MM.1S (cell line): ENCODE data around the gene HSD17B7.

Experiments used
- CTCF ChIP-seq: fragments of 300-600 bp; sonication (generic); IDR thresholded peaks from 2 replicates; pipeline ENCODE4 v1.5.1; 2016; ENCODE audit warnings: antibody characterized with exemption, low read length, mixed read lengths
- EZH2 ChIP-seq: fragments of 300-600 bp; sonication (generic); optimal IDR thresholded peaks from 2 replicates; pipeline ENCODE3; 2017; ENCODE audit warnings: low read depth, mild to moderate bottlenecking, antibody characterized with exemption, low read length, mixed read lengths
- EZH2phosphoT487 ChIP-seq: fragments of 300-600 bp; sonication (generic); IDR thresholded peaks from 2 replicates; pipeline ENCODE4 v1.6.1; 2018; ENCODE audit warnings: antibody characterized with exemption, low read length

GRCh38 chr1:162779043-162779442, 11.5 kb upstream of the HSD17B7 start:
- TF ChIP-seq CTCF (no peak), EZH2phosphoT487 (no peak), EZH2 (no peak)
